ENCODE results near the gene MORN3. TPM values are rescaled to one million over a fixed set of nuclear protein-coding genes. Genes with fewer than 3 reads are reported as not detected.
A peak's percentile ranks its signal among the peaks of the same experiment; 100 is the strongest.

MORN3 gene
- total RNA-seq, 3 donors from 2014 or later (not counting 1 experiment from before 2014, with no cell fraction given): 3.0 to 7.6 (median 4.4) TPM

GRCh38 chr12:121652767-121653497 is 16.5 kb downstream of the MORN3 start:
- intact Hi-C loops (cut with micrococcal nuclease): no loop called here

GRCh38 chr12:121651320-121651719 is 18.1 kb downstream of the MORN3 start:
- peaks cover 20 to 47% of the 10 kb centered on the region in 2 donors for H3K4me1 Mint-ChIP-seq
- no peak overlapping the region for H3K27ac ChIP-seq (ENCODE audit: low read length)
- no peaks in the 10 kb centered on the region for H3K27me3 Mint-ChIP-seq (ENCODE audit: low read depth in 2 of 2)
- H3K36me3 ChIP-seq (ENCODE audit: control insufficient read depth, insufficient read depth, low read length): peaks cover 10% of the 10 kb centered on the region
- DNase-seq: no peak
- no peaks in the 10 kb centered on the region for H3K9me3 ChIP-seq (ENCODE audit: control insufficient read depth, insufficient read depth, low read length)
- intact Hi-C loops (cut with micrococcal nuclease): no loop called here
- H3K4me3 ChIP-seq (ENCODE audit: low read length): no peak overlapping the region
- H3K27ac Mint-ChIP-seq: no peak overlapping the region
- no peaks in the 10 kb centered on the region for H3K27me3 ChIP-seq (ENCODE audit: control insufficient read depth, insufficient read depth, low read length)
- peaks cover 35% of the 10 kb centered on the region for H3K4me1 ChIP-seq (ENCODE audit: control insufficient read depth, insufficient read depth, low read length)
- no peak for ATAC-seq
- H3K36me3 Mint-ChIP-seq: no peaks in the 10 kb centered on the region
- H3K4me3 Mint-ChIP-seq: no peak overlapping the region
- H3K9me3 Mint-ChIP-seq: no peaks in the 10 kb centered on the region
- no peak for TF ChIP-seq CTCF (IDR thresholded peaks at IDR 0.05)
- WGBS (ENCODE audit: insufficient coverage): 94% methylated on average over 6 of the region's 8 CpGs

More at GRCh38 chr12:121652767-121653497, 16.5 kb downstream of the MORN3 start:
- DNase-seq (no peak), ATAC-seq (no peak)
- Histone ChIP-seq H3K4me1 (ENCODE audit: control insufficient read depth, insufficient read depth, low read length) (peaks cover 43% of the 10 kb centered on the region), H3K27me3 (ENCODE audit: control insufficient read depth, insufficient read depth, low read length) (no peaks in the 10 kb centered on the region), H3K27ac (ENCODE audit: low read length) (no peak overlapping the region), H3K4me3 (ENCODE audit: low read length) (no peak overlapping the region), H3K36me3 (ENCODE audit: control insufficient read depth, insufficient read depth, low read length) (peaks cover 6% of the 10 kb centered on the region), H3K9me3 (ENCODE audit: control insufficient read depth, insufficient read depth, low read length) (no peaks in the 10 kb centered on the region)
- 95% methylated on average over 16 of the region's 16 CpGs for WGBS (ENCODE audit: insufficient coverage)
- Mint-ChIP-seq H3K4me1 (peaks cover 33 to 56% of the 10 kb centered on the region in 2 donors), H3K27me3 (ENCODE audit: low read depth in 2 of 2) (no peaks in the 10 kb centered on the region), H3K27ac (no peak overlapping the region), H3K9me3 (no peaks in the 10 kb centered on the region), H3K36me3 (no peaks in the 10 kb centered on the region), H3K4me3 (no peak overlapping the region)
- TF ChIP-seq CTCF (IDR thresholded peaks at IDR 0.05): no peak

- peak overlapping the region; percentile 73 to 86 for H3K27ac Mint-ChIP-seq
- H3K4me3 Mint-ChIP-seq: peak overlapping the region; percentile 78
- TF ChIP-seq CTCF (IDR thresholded peaks at IDR 0.05): no peak
- no peaks in the 10 kb centered on the region for H3K36me3 Mint-ChIP-seq
- peaks cover 35% of the 10 kb centered on the region for H3K4me1 ChIP-seq (ENCODE audit: control insufficient read depth, insufficient read depth, low read length)
- intact Hi-C loops (cut with micrococcal nuclease): loop anchor here (1.0 kb wide), 1 partner anchor 13 kb away; no protein-coding TSS in a partner anchor
- no peaks in the 10 kb centered on the region for H3K27me3 Mint-ChIP-seq (ENCODE audit: low read depth in 2 of 2)
- WGBS (ENCODE audit: insufficient coverage): 44% methylated on average over 7 of the region's 8 CpGs
- H3K4me1 Mint-ChIP-seq: peaks cover 17 to 41% of the 10 kb centered on the region in 2 donors
- ATAC-seq (peak; percentile 73 to 87 (median 86)), DNase-seq (peak in 1 of 2 donors; percentile 81)
- H3K9me3 Mint-ChIP-seq: no peaks in the 10 kb centered on the region
- H3K4me3 ChIP-seq (ENCODE audit: low read length): no peak overlapping the region
- H3K27me3 ChIP-seq (ENCODE audit: control insufficient read depth, insufficient read depth, low read length): no peaks in the 10 kb centered on the region
- H3K36me3 ChIP-seq (ENCODE audit: control insufficient read depth, insufficient read depth, low read length): peaks cover 11% of the 10 kb centered on the region
- no peaks in the 10 kb centered on the region for H3K9me3 ChIP-seq (ENCODE audit: control insufficient read depth, insufficient read depth, low read length)
- H3K27ac ChIP-seq (ENCODE audit: low read length): peak overlapping the region; percentile 41
Observed at GRCh38 chr12:121649819-121650353, 19.6 kb downstream of the MORN3 start.
